ENCODE results near the gene STX11. TPM values are rescaled to one million over a fixed set of nuclear protein-coding genes. Genes with fewer than 3 reads are reported as not detected.
"Not testable (repeated sequence)": the region's sequence is repeated elsewhere in the genome, so short reads cannot be mapped to it uniquely, and the experiment has no call there.

The STX11 gene
- total RNA-seq, 4 donors from 2014 or later, result 1.6 to 11.6 (median 2.4) TPM

- H3K27me3 ChIP-seq, result no peaks in the 10 kb centered on the region
- TF ChIP-seq POLR2A (IDR thresholded peaks at IDR 0.05) (no peak), CTCF (IDR thresholded peaks at IDR 0.05) (no peak)
- H3K4me3 ChIP-seq, result no peak overlapping the region
- no peaks in the 10 kb centered on the region for H3K9me3 ChIP-seq
- H3K27ac ChIP-seq, result no peak overlapping the region
- no peaks in the 10 kb centered on the region for H3K4me1 ChIP-seq
- no peak for DNase-seq
- peaks cover 0 to 1% (median 0%) of the 10 kb centered on the region in 3 donors for H3K36me3 ChIP-seq
These were observed 31.3 kb downstream of the STX11 start for GRCh38 chr6:144181639-144182038.

- H3K36me3 ChIP-seq, result peaks cover 0 to 11% (median 0%) of the 10 kb centered on the region in 3 donors
- not testable (repeated sequence) for H3K27me3 ChIP-seq, H3K4me3 ChIP-seq, H3K4me1 ChIP-seq, H3K27ac ChIP-seq, DNase-seq, H3K9me3 ChIP-seq
These were observed 33.9 kb downstream of the STX11 start for GRCh38 chr6:144184186-144184585.

GRCh38 chr6:144185133-144185836 lies 35.0 kb downstream of the STX11 start:
- H3K9me3 ChIP-seq, result no peaks in the 10 kb centered on the region
- DNase-seq, result no peak
- TF ChIP-seq CTCF (IDR thresholded peaks at IDR 0.05), result no peak

GRCh38 chr6:144186817-144187625 lies 36.7 kb downstream of the STX11 start:
- H3K9me3 ChIP-seq, result no peaks in the 10 kb centered on the region
- H3K27me3 ChIP-seq, result no peaks in the 10 kb centered on the region
- no peak overlapping the region for H3K27ac ChIP-seq
- no peaks in the 10 kb centered on the region for H3K4me1 ChIP-seq
- H3K4me3 ChIP-seq, result no peak overlapping the region
- DNase-seq, result no peak
- H3K36me3 ChIP-seq, result peaks cover 0 to 11% (median 0%) of the 10 kb centered on the region in 3 donors
- no peak for TF ChIP-seq CTCF (IDR thresholded peaks at IDR 0.05)
- no peak for TF ChIP-seq POLR2A (IDR thresholded peaks at IDR 0.05)

More at GRCh38 chr6:144185133-144185836, 35.0 kb downstream of the STX11 start:
- H3K4me3 ChIP-seq, result no peak overlapping the region
- no peaks in the 10 kb centered on the region for H3K27me3 ChIP-seq
- H3K4me1 ChIP-seq, result no peaks in the 10 kb centered on the region
- H3K36me3 ChIP-seq, result peaks cover 0 to 11% (median 0%) of the 10 kb centered on the region in 3 donors
- H3K27ac ChIP-seq, result no peak overlapping the region

GRCh38 chr6:144189351-144189750 lies 39.0 kb downstream of the STX11 start:
- DNase-seq, result no peak
- Histone ChIP-seq H3K36me3 (peaks cover 0 to 11% (median 0%) of the 10 kb centered on the region in 3 donors), H3K9me3 (no peaks in the 10 kb centered on the region), H3K4me3 (no peak overlapping the region), H3K27ac (no peak overlapping the region), H3K27me3 (no peaks in the 10 kb centered on the region), H3K4me1 (no peaks in the 10 kb centered on the region)
- TF ChIP-seq CTCF (IDR thresholded peaks at IDR 0.05), result no peak
- TF ChIP-seq POLR2A (IDR thresholded peaks at IDR 0.05), result no peak

GRCh38 chr6:144190080-144190479 lies 39.8 kb downstream of the STX11 start:
- Histone ChIP-seq H3K4me1 (no peaks in the 10 kb centered on the region), H3K36me3 (peaks cover 0 to 11% (median 0%) of the 10 kb centered on the region in 3 donors), H3K27ac (no peak overlapping the region), H3K4me3 (no peak overlapping the region), H3K9me3 (no peaks in the 10 kb centered on the region), H3K27me3 (no peaks in the 10 kb centered on the region)
- no peak for TF ChIP-seq CTCF (IDR thresholded peaks at IDR 0.05)
- no peak for TF ChIP-seq POLR2A (IDR thresholded peaks at IDR 0.05)
- DNase-seq, result no peak
